Neural progenitor cell (in vitro differentiated cells): Measurements from ENCODE around the gene RND3.

Experiments
- CTCF ChIP-seq: fragments of 200-600 bp; sonication (generic); IDR thresholded peaks from 2 replicates; pipeline ENCODE4 v1.5.1; 2017; ENCODE audit warnings: antibody characterized with exemption, mild to moderate bottlenecking
- EZH2 ChIP-seq: fragments of 200-600 bp; sonication (generic); IDR thresholded peaks from 2 replicates; pipeline ENCODE4 v1.6.1; 2017; ENCODE audit warnings: antibody characterized with exemption, mild to moderate bottlenecking, moderate library complexity

GRCh38 chr2:150473767-150474166 is 13.7 kb downstream of the RND3 start:
- TF ChIP-seq CTCF (no peak), EZH2 (no peak)
